KG1 (cell line): ENCODE results near the gene ZNF689.
"Not testable (repeated sequence)": the region's sequence is repeated elsewhere in the genome, so short reads cannot be mapped to it uniquely, and the experiment has no call there.

ENCODE experiments used
- DNase-seq: peaks from one replicate; lab custom pipeline; 2025; lab: John Stamatoyannopoulos, UW

ZNF689 gene

GRCh38 chr16:30600215-30600614, 10.0 kb downstream of the ZNF689 start:
- DNase-seq: no peak

GRCh38 chr16:30592871-30593270, 17.3 kb downstream of the ZNF689 start:
- DNase-seq: no peak

- not testable (repeated sequence) for DNase-seq
Measured at GRCh38 chr16:30590869-30591268, 19.3 kb downstream of the ZNF689 start.

GRCh38 chr16:30589582-30589981, 20.6 kb downstream of the ZNF689 start:
- DNase-seq: not testable (repeated sequence)

- no peak for DNase-seq
Measured at GRCh38 chr16:30588651-30589050, 21.5 kb downstream of the ZNF689 start.

GRCh38 chr16:30585400-30586191, 24.6 kb downstream of the ZNF689 start, which contains the start of gene ZNF785:
TSS of gene ZNF785 (minus strand) at chr16:30585697. CDS start at chr16:30585611, 86 bp downstream.
- no peak for DNase-seq

- DNase-seq: no peak
Measured at GRCh38 chr16:30585022-30585399, 25.2 kb downstream of the ZNF689 start.

- DNase-seq: no peak
Measured at GRCh38 chr16:30582611-30583340, 27.4 kb downstream of the ZNF689 start.

GRCh38 chr16:30581457-30581856, 28.7 kb downstream of the ZNF689 start:
- DNase-seq: no peak

- no peak for DNase-seq
Measured at GRCh38 chr16:30574678-30575077, 35.5 kb downstream of the ZNF689 start.

- DNase-seq: peak; percentile 92
Measured at GRCh38 chr16:30571445-30572322, 38.5 kb downstream of the ZNF689 start, which contains the start of gene ZNF688. TSS of gene ZNF688 (minus strand) at chr16:30571714. CDS start at chr16:30571629, 85 bp downstream.

GRCh38 chr16:30570636-30571444, 39.3 kb downstream of the ZNF689 start:
- DNase-seq: no peak

GRCh38 chr16:30569746-30570635, 40.2 kb downstream of the ZNF689 start:
- DNase-seq: no peak

- DNase-seq: no peak
Measured at GRCh38 chr16:30569281-30569680, 40.9 kb downstream of the ZNF689 start.

GRCh38 chr16:30567991-30568638, 42.1 kb downstream of the ZNF689 start:
- DNase-seq: no peak

GRCh38 chr16:30567160-30567990, 42.8 kb downstream of the ZNF689 start:
- no peak for DNase-seq

- no peak for DNase-seq
Measured at GRCh38 chr16:30566531-30566930, 43.7 kb downstream of the ZNF689 start.

GRCh38 chr16:30565984-30566383, 44.2 kb downstream of the ZNF689 start:
- no peak for DNase-seq

GRCh38 chr16:30565526-30565925, 44.7 kb downstream of the ZNF689 start:
- DNase-seq: no peak
